Thyroid gland (tissue), 4 donors: Measurements from ENCODE around the gene NPM1.

Source experiments
- CTCF ChIP-seq, 6 experiments: fragments of 200-600 bp in 3 of 6; fragments of 450-650 bp in 3 of 6; sonication (generic) in 3 of 6; IDR thresholded peaks; one replicate each; pipeline ENCODE4 v1.5.1; 2016 to 2019; ENCODE audit warnings: antibody characterized with exemption in 6 of 6, mild to moderate bottlenecking in 2 of 6, inconsistent platforms in 1 of 6, moderate library complexity in 1 of 6
- POLR2A ChIP-seq, 2 donors: fragments of 450-650 bp; IDR thresholded peaks; one replicate each; pipeline ENCODE4 v1.6.1; 2017; ENCODE audit warnings: antibody characterized with exemption in 2 of 2, mild to moderate bottlenecking in 2 of 2, moderate library complexity in 1 of 2

DNA sequence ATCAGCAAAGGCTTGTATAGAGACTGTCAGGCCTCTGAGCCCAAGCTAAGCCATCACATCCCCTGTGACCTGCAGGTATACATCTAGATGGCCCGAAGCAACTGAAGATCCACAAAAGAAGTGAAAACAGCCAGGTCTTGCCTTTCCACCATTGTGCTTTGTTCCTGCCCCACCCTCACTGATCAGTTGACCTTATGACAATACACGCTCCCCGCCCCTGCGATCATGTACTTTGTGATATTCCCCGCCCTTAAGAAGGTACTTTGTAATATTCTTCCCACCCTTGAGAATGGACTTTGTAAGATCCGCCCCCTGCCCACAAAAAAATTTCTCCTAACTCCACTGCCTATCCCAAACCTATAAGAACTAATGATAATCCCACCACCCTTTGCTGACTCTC, 18.6 kb upstream of the NPM1 start:
- TF ChIP-seq POLR2A (IDR thresholded peaks at IDR 0.05) (no peak), CTCF (IDR thresholded peaks at IDR 0.05) (no peak)
